ENCODE data around the gene PRSS50.

DNA sequence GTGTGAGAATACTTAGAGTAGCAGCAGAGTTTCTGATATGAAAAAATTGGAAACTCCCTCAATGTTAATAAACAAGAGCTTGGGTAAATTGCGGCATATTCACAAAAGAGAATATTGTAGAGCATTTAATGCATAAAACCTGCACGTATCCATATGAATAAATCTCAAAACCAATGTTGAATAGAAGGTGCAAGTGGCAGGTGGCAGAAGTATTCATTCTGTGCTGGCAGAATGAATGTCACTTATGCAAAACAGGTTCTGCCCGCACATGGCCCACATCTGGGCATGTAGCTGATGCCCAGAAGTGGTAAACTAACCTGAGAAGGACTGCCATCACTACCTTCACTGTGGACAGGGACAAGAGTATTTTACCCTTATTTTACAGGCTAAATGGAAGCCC, 14.1 kb upstream of the PRSS50 start:
- TF ChIP-seq, protein P1, sequence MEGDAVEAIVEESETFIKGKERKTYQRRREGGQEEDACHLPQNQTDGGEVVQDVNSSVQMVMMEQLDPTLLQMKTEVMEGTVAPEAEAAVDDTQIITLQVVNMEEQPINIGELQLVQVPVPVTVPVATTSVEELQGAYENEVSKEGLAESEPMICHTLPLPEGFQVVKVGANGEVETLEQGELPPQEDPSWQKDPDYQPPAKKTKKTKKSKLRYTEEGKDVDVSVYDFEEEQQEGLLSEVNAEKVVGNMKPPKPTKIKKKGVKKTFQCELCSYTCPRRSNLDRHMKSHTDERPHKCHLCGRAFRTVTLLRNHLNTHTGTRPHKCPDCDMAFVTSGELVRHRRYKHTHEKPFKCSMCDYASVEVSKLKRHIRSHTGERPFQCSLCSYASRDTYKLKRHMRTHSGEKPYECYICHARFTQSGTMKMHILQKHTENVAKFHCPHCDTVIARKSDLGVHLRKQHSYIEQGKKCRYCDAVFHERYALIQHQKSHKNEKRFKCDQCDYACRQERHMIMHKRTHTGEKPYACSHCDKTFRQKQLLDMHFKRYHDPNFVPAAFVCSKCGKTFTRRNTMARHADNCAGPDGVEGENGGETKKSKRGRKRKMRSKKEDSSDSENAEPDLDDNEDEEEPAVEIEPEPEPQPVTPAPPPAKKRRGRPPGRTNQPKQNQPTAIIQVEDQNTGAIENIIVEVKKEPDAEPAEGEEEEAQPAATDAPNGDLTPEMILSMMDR (IDR thresholded peaks at IDR 0.05), result no peak
- TF ChIP-seq POLR2A (IDR thresholded peaks at IDR 0.05), result no peak

Measured in body of pancreas (tissue), 4 donors.